Parathyroid adenoma (tissue), 2 donors: Measurements from ENCODE around the gene ADGRL3.

ENCODE experiments used
- H2AFZ ChIP-seq: fragments of 300-600 bp; sonication (generic); one replicate; pipeline ENCODE4 v1.7.0; 2017; ENCODE audit warnings: antibody characterized with exemption, mild to moderate bottlenecking
- H3K27ac ChIP-seq: fragments of 300-600 bp; sonication (generic); one replicate; pipeline ENCODE4 v1.7.0; 2017
- H3K27me3 ChIP-seq: fragments of 300-600 bp; sonication (generic); one replicate; pipeline ENCODE4 v1.7.0; 2017; ENCODE audit warnings: low read length; ENCODE audit not compliant: control insufficient read depth, insufficient read depth
- H3K36me3 ChIP-seq: fragments of 300-600 bp; sonication (generic); one replicate; pipeline ENCODE4 v1.7.0; 2017; ENCODE audit warnings: low read length; ENCODE audit not compliant: control insufficient read depth, insufficient read depth
- H3K4me1 ChIP-seq: fragments of 300-600 bp; sonication (generic); one replicate; pipeline ENCODE4 v1.7.0; 2017; ENCODE audit warnings: control low read depth
- H3K4me2 ChIP-seq: fragments of 300-600 bp; sonication (generic); one replicate; pipeline ENCODE4 v1.7.0; 2017; ENCODE audit warnings: low read length
- H3K4me3 ChIP-seq: fragments of 300-600 bp; sonication (generic); one replicate; pipeline ENCODE4 v1.7.0; 2017; ENCODE audit warnings: low read depth, low read length
- H3K79me2 ChIP-seq: fragments of 300-600 bp; sonication (generic); one replicate; pipeline ENCODE4 v1.7.0; 2017; ENCODE audit warnings: control low read depth
- H3K9ac ChIP-seq: fragments of 300-600 bp; sonication (generic); one replicate; pipeline ENCODE4 v1.7.0; 2017; ENCODE audit warnings: mild to moderate bottlenecking
- H3K9me3 ChIP-seq: fragments of 300-600 bp; sonication (generic); one replicate; pipeline ENCODE4 v1.7.0; 2017; ENCODE audit warnings: low read length; ENCODE audit not compliant: control insufficient read depth
- CTCF ChIP-seq: fragments of 300-600 bp; sonication (generic); IDR thresholded peaks from one replicate; pipeline ENCODE4 v1.7.0; 2017; ENCODE audit warnings: antibody characterized with exemption, mild to moderate bottlenecking
- donor health status: primary hyperparathyroidism.

Gene ADGRL3

GRCh38 chr4:61319156-61319555 is 119.0 kb downstream of the ADGRL3 start:
- Histone ChIP-seq H3K27me3 (no peaks in the 10 kb centered on the region), H3K27ac (no peak overlapping the region), H3K4me2 (no peak overlapping the region), H3K79me2 (no peaks in the 10 kb centered on the region), H3K4me1 (no peaks in the 10 kb centered on the region), H3K36me3 (no peaks in the 10 kb centered on the region), H3K4me3 (no peak overlapping the region), H3K9me3 (no peaks in the 10 kb centered on the region), H2AFZ (no peak overlapping the region), H3K9ac (no peak overlapping the region)
- no peak for TF ChIP-seq CTCF

GRCh38 chr4:61320154-61320553 is 120.0 kb downstream of the ADGRL3 start:
- Histone ChIP-seq H3K9me3 (no peaks in the 10 kb centered on the region), H3K79me2 (no peaks in the 10 kb centered on the region), H3K27ac (no peak overlapping the region), H3K4me1 (no peaks in the 10 kb centered on the region), H3K9ac (no peak overlapping the region), H3K36me3 (no peaks in the 10 kb centered on the region), H3K27me3 (no peaks in the 10 kb centered on the region), H3K4me2 (no peak overlapping the region), H3K4me3 (no peak overlapping the region), H2AFZ (no peak overlapping the region)
- TF ChIP-seq CTCF, result no peak

GRCh38 chr4:61320631-61321030 is 120.5 kb downstream of the ADGRL3 start:
- H3K36me3 ChIP-seq, result no peaks in the 10 kb centered on the region
- TF ChIP-seq CTCF, result no peak

GRCh38 chr4:61332693-61333092 is 132.6 kb downstream of the ADGRL3 start:
- H3K27me3 ChIP-seq, result no peaks in the 10 kb centered on the region
- no peak overlapping the region for H2AFZ ChIP-seq
- H3K27ac ChIP-seq, result no peak overlapping the region
- TF ChIP-seq CTCF, result no peak
- H3K4me1 ChIP-seq, result no peaks in the 10 kb centered on the region
- no peaks in the 10 kb centered on the region for H3K9me3 ChIP-seq
- no peaks in the 10 kb centered on the region for H3K79me2 ChIP-seq
- H3K4me3 ChIP-seq, result no peak overlapping the region
- H3K36me3 ChIP-seq, result no peaks in the 10 kb centered on the region
- no peak overlapping the region for H3K4me2 ChIP-seq
- H3K9ac ChIP-seq, result no peak overlapping the region

More at GRCh38 chr4:61320631-61321030, 120.5 kb downstream of the ADGRL3 start:
- Histone ChIP-seq H3K9me3 (no peaks in the 10 kb centered on the region), H2AFZ (no peak overlapping the region), H3K27ac (no peak overlapping the region), H3K4me1 (no peaks in the 10 kb centered on the region), H3K79me2 (no peaks in the 10 kb centered on the region), H3K4me2 (no peak overlapping the region), H3K9ac (no peak overlapping the region), H3K4me3 (no peak overlapping the region), H3K27me3 (no peaks in the 10 kb centered on the region)

GRCh38 chr4:61333490-61333889 is 133.4 kb downstream of the ADGRL3 start:
- no peak overlapping the region for H3K27ac ChIP-seq
- no peak for TF ChIP-seq CTCF
- no peak overlapping the region for H3K9ac ChIP-seq
- no peaks in the 10 kb centered on the region for H3K36me3 ChIP-seq
- no peak overlapping the region for H2AFZ ChIP-seq
- no peaks in the 10 kb centered on the region for H3K27me3 ChIP-seq
- H3K4me2 ChIP-seq, result no peak overlapping the region
- no peaks in the 10 kb centered on the region for H3K4me1 ChIP-seq
- H3K9me3 ChIP-seq, result no peaks in the 10 kb centered on the region
- no peaks in the 10 kb centered on the region for H3K79me2 ChIP-seq
- no peak overlapping the region for H3K4me3 ChIP-seq
